Hair follicle dermal papilla cell (primary cell): ENCODE measurements around the gene NSG1. TPM values are rescaled to one million over a fixed set of nuclear protein-coding genes. Genes with fewer than 3 reads are reported as not detected.

Source experiments
- total RNA-seq: library from RNA; depleted of rRNA; stranded (reverse); fragments of >200 nt; gene quantifications from 2 replicates; pipeline ENCODE4 v1.2.3, GENCODE V29; 2012

NSG1 gene, protein sequence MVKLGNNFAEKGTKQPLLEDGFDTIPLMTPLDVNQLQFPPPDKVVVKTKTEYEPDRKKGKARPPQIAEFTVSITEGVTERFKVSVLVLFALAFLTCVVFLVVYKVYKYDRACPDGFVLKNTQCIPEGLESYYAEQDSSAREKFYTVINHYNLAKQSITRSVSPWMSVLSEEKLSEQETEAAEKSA
- 0.16 and 0.73 TPM in 2 replicates for total RNA-seq

GRCh38 chr4:4386736-4387392 is at the start of gene NSG1:
NSG1 (plus strand) TSS chr4:4387102; CDS start chr4:4387630, 528 bp downstream.

Other genes starting within 250 kb of the NSG1 start
- gene OTOP1, start 160.2 kb upstream of the NSG1 start, total RNA-seq = not detected in 2 replicates
- 18.0 and 23.7 TPM in 2 replicates for gene TMEM128, start 138.9 kb upstream of the NSG1 start, total RNA-seq
- 5.0 and 5.7 TPM in 2 replicates for gene LYAR, start 96.9 kb upstream of the NSG1 start, total RNA-seq
- 4.9 and 5.4 TPM in 2 replicates for gene ZBTB49, start 96.9 kb upstream of the NSG1 start, total RNA-seq
- 31.1 and 32.0 TPM in 2 replicates for gene STX18, start 154.9 kb downstream of the NSG1 start, total RNA-seq